SK-N-SH (cell line): ENCODE measurements around the gene COL5A2.

Experiments
- CTCF ChIP-seq: fragments of 200-600 bp; sonication (generic); IDR thresholded peaks from 2 replicates; pipeline ENCODE4 v1.6.1; 2017; ENCODE audit warnings: antibody characterized with exemption, mild to moderate bottlenecking, moderate library complexity
- EZH2phosphoT487 ChIP-seq: fragments of 200-600 bp; sonication (generic); IDR thresholded peaks from 2 replicates; pipeline ENCODE4 v1.6.1; 2017; ENCODE audit warnings: low read depth, mixed run types, mild to moderate bottlenecking, antibody characterized with exemption, moderate library complexity, borderline replicate concordance
- MXI1 ChIP-seq: IDR thresholded peaks from 2 replicates; pipeline ENCODE4 v1.6.1; 2012; ENCODE audit warnings: mild to moderate bottlenecking, low read depth, low read length, improper control_type of control experiment
- POLR2AphosphoS5 ChIP-seq: IDR thresholded peaks from 2 replicates; pipeline ENCODE4 v1.6.1; 2012; ENCODE audit warnings: low read depth, low read length
- RAD21 ChIP-seq: IDR thresholded peaks from 2 replicates; pipeline ENCODE4 v1.6.1; 2012; ENCODE audit warnings: mild to moderate bottlenecking, low read length
- RCOR1 ChIP-seq: fragments of 150-350 bp; IDR thresholded peaks from 2 replicates; pipeline ENCODE4 v1.6.1; 2017; ENCODE audit warnings: antibody characterized with exemption, low read length
- REST ChIP-seq: IDR thresholded peaks from 2 replicates; pipeline ENCODE4 v1.6.1; 2012; ENCODE audit warnings: mild to moderate bottlenecking, low read depth, low read length, moderate library complexity
- RFX5 ChIP-seq: IDR thresholded peaks from 2 replicates; pipeline ENCODE4 v1.6.1; 2012; ENCODE audit warnings: mild to moderate bottlenecking, improper control_type of control experiment, low read length
- SMC3 ChIP-seq: IDR thresholded peaks from 2 replicates; pipeline ENCODE4 v1.6.1; 2012; ENCODE audit warnings: low read depth, low read length, improper control_type of control experiment
- TAF1 ChIP-seq: IDR thresholded peaks from 2 replicates; pipeline ENCODE4 v1.6.1; 2012; ENCODE audit warnings: low read depth, mild to moderate bottlenecking, low read length, moderate library complexity, borderline replicate concordance
- TEAD4 ChIP-seq: IDR thresholded peaks from 2 replicates; pipeline ENCODE4 v1.4.0; 2012; ENCODE audit warnings: mild to moderate bottlenecking, borderline replicate concordance; ENCODE audit not compliant: insufficient read depth
- USF1 ChIP-seq: IDR thresholded peaks from 2 replicates; pipeline ENCODE4 v1.4.0; 2012; ENCODE audit warnings: low read depth, borderline replicate concordance
- USF2 ChIP-seq: fragments of 150-350 bp; IDR thresholded peaks from 2 replicates; pipeline ENCODE4 v1.6.1; 2017; ENCODE audit warnings: antibody characterized with exemption, low read length, low read depth, borderline replicate concordance

- TF ChIP-seq CTCF, result no peak
- TF ChIP-seq TEAD4, result no peak
- no peak for TF ChIP-seq USF2
- TF ChIP-seq POLR2AphosphoS5, result peak; percentile 68
- no peak; the same call in 1 of the 2 replicates for TF ChIP-seq RCOR1
- no peak for TF ChIP-seq USF1
- no peak for TF ChIP-seq SMC3
- TF ChIP-seq TAF1, result no peak
- TF ChIP-seq REST, result no peak
- TF ChIP-seq EZH2phosphoT487, result no peak
- TF ChIP-seq MXI1, result no peak
- TF ChIP-seq RFX5, result no peak
- TF ChIP-seq RAD21, result no peak
Observed at GRCh38 chr2:189022492-189022891, 157.1 kb downstream of the COL5A2 start.
